Neural cell (in vitro differentiated cells): Measurements from ENCODE around the gene DNM1. TPM values are rescaled to one million over a fixed set of nuclear protein-coding genes. Genes with fewer than 3 reads are reported as not detected.

Experiments used
- H2AFZ ChIP-seq: fragments of 200-600, 300-800 bp; sonication (generic), shearing (Covaris generic); 2 replicates; pipeline ENCODE4 v1.6.0; 2014; ENCODE audit warnings: low read depth, mild to moderate bottlenecking, antibody characterized with exemption, low read length, moderate library complexity
- H3F3A ChIP-seq: fragments of 200-600 bp; shearing (Covaris generic); 2 replicates; pipeline ENCODE4 v1.6.1; 2016; ENCODE audit warnings: mild to moderate bottlenecking, moderate library complexity, mixed read lengths, antibody characterized with exemption, low read length; ENCODE audit not compliant: insufficient read depth, poor library complexity, severe bottlenecking
- H3K27ac ChIP-seq: fragments of 200-600, 300-800 bp; sonication (generic), shearing (Covaris generic); 2 replicates; pipeline ENCODE4 v1.5.1; 2014; ENCODE audit warnings: mild to moderate bottlenecking, low read length, moderate library complexity
- H3K27me3 ChIP-seq: fragments of 300-800, 200-600 bp; sonication (generic), shearing (Covaris generic); 2 replicates; pipeline ENCODE4 v1.6.0; 2014; ENCODE audit warnings: mild to moderate bottlenecking, low read depth, low read length, moderate library complexity; ENCODE audit not compliant: insufficient read depth
- H3K36me3 ChIP-seq: fragments of 300-800, 200-600 bp; sonication (generic), shearing (Covaris generic); 2 replicates; pipeline ENCODE4 v1.5.1; 2014; ENCODE audit warnings: mild to moderate bottlenecking, antibody characterized with exemption, low read length, moderate library complexity; ENCODE audit not compliant: insufficient read depth
- H3K4me2 ChIP-seq: fragments of 300-800, 200-600 bp; sonication (generic), shearing (Covaris generic); 2 replicates; pipeline ENCODE4 v1.6.0; 2014; ENCODE audit warnings: mild to moderate bottlenecking, low read length
- H3K4me3 ChIP-seq: fragments of 300-800, 200-600 bp; sonication (generic), shearing (Covaris generic); 2 replicates; pipeline ENCODE4 v1.5.1; 2014; ENCODE audit warnings: mild to moderate bottlenecking, low read length, moderate library complexity
- H3K79me2 ChIP-seq: fragments of 200-600 bp; shearing (Covaris generic); replicated peaks from 2 replicates; pipeline ENCODE4 v1.6.0; 2014; ENCODE audit warnings: mild to moderate bottlenecking, low read length, moderate library complexity; ENCODE audit not compliant: insufficient read depth
- H3K9ac ChIP-seq: fragments of 300-800, 200-600 bp; sonication (generic), shearing (Covaris generic); 2 replicates; pipeline ENCODE4 v1.6.1; 2016; ENCODE audit warnings: mild to moderate bottlenecking, low read length, mixed read lengths
- H3K9me2 ChIP-seq: fragments of 200-600 bp; shearing (Covaris generic); 2 replicates; pipeline ENCODE4 v1.6.1; 2016; ENCODE audit warnings: mild to moderate bottlenecking, low read length, mixed read lengths; ENCODE audit not compliant: insufficient read depth
- H3K9me3 ChIP-seq: fragments of 200-600, 300-800 bp; sonication (generic), shearing (Covaris generic); 2 replicates; pipeline ENCODE4 v1.6.1; 2016; ENCODE audit warnings: mild to moderate bottlenecking, mixed run types, low read length, moderate library complexity, mixed read lengths
- H4K20me1 ChIP-seq: fragments of 200-600 bp; shearing (Covaris generic); 2 replicates; pipeline ENCODE4 v1.6.1; 2016; ENCODE audit warnings: mild to moderate bottlenecking, mixed run types; ENCODE audit not compliant: insufficient read depth
- CTCF ChIP-seq: fragments of 450-650 bp; IDR thresholded peaks from 2 replicates; pipeline ENCODE4 v1.5.1; 2014; ENCODE audit warnings: antibody characterized with exemption, mild to moderate bottlenecking, moderate library complexity; ENCODE audit not compliant: poor library complexity, severe bottlenecking
- EP300 ChIP-seq: fragments of 450-650 bp; conservative IDR thresholded peaks from 2 replicates; pipeline ENCODE4 v1.6.1; 2014; ENCODE audit warnings: antibody characterized with exemption, mild to moderate bottlenecking, moderate library complexity; ENCODE audit not compliant: poor library complexity, severe bottlenecking
- EZH2 ChIP-seq: fragments of 200-600, 300-800 bp; shearing (Covaris generic), sonication (generic); IDR thresholded peaks from 2 replicates; pipeline ENCODE4 v1.6.1; 2014; ENCODE audit warnings: antibody characterized with exemption, low read length, borderline replicate concordance, mild to moderate bottlenecking; ENCODE audit not compliant: insufficient read depth, poor library complexity, severe bottlenecking
- MXI1 ChIP-seq: fragments of 450-650 bp; conservative IDR thresholded peaks from 2 replicates; pipeline ENCODE4 v1.6.1; 2014; ENCODE audit warnings: antibody characterized with exemption, mild to moderate bottlenecking; ENCODE audit not compliant: poor library complexity, severe bottlenecking
- POLR2AphosphoS5 ChIP-seq: IDR thresholded peaks from 2 replicates; pipeline ENCODE4 v1.6.1; 2012
- RAD21 ChIP-seq: fragments of 450-650 bp; conservative IDR thresholded peaks from 2 replicates; pipeline ENCODE4 v1.6.1; 2014; ENCODE audit warnings: antibody characterized with exemption, mild to moderate bottlenecking, moderate library complexity
- REST ChIP-seq: IDR thresholded peaks from 2 replicates; pipeline ENCODE4 v1.6.1; 2012; ENCODE audit warnings: borderline replicate concordance
- SMC3 ChIP-seq: fragments of 450-650 bp; conservative IDR thresholded peaks from 2 replicates; pipeline ENCODE4 v1.6.1; 2014; ENCODE audit warnings: antibody characterized with exemption, mild to moderate bottlenecking, moderate library complexity; ENCODE audit not compliant: poor library complexity
- polyA plus RNA-seq: library from polyadenylated mRNA; depleted of rRNA; stranded (reverse); fragments of >200 nt; gene quantifications from 2 replicates; pipeline ENCODE4 v1.2.3, GENCODE V29; 2014

Gene DNM1
- polyA plus RNA-seq, 1 donor from 2014 or later: 104 TPM

GRCh38 chr9:128274245-128274644 is 71.1 kb downstream of the DNM1 start:
- H3K9ac ChIP-seq: no peak overlapping the region

GRCh38 chr9:128275198-128276007 is 72.2 kb downstream of the DNM1 start, which contains the start of gene GOLGA2:
TSS of gene GOLGA2 (minus strand) at chr9:128276007. CDS start at chr9:128275976, 31 bp downstream.
- H3F3A ChIP-seq: no peaks in the 10 kb centered on the region
- no peaks in the 10 kb centered on the region for H3K27me3 ChIP-seq
- H3K9ac ChIP-seq: peak within 1 kb of the TSS; percentile 92
- peak within 1 kb of the TSS; percentile 95 for H3K4me3 ChIP-seq
- H3K36me3 ChIP-seq: no peaks in the 10 kb centered on the region
- no peaks in the 10 kb centered on the region for H4K20me1 ChIP-seq
- TF ChIP-seq CTCF (no peak), EZH2 (no peak), EP300 (no peak), POLR2AphosphoS5 (peak; percentile 40), RAD21 (peak; percentile 3)
- H3K4me2 ChIP-seq: peak within 1 kb of the TSS; percentile 98
- peak within 1 kb of the TSS; percentile 63 for H3K27ac ChIP-seq
- no peaks in the 10 kb centered on the region for H3K9me2 ChIP-seq
- H3K79me2 ChIP-seq: peaks cover 15% of the 10 kb centered on the region
- peak within 1 kb of the TSS; percentile 77 for H2AFZ ChIP-seq
- H3K9me3 ChIP-seq: no peaks in the 10 kb centered on the region

More at GRCh38 chr9:128274245-128274644, 71.1 kb downstream of the DNM1 start:
- Histone ChIP-seq H3K9me3 (no peaks in the 10 kb centered on the region), H3K27ac (no peak overlapping the region), H3K4me3 (peak overlapping the region; percentile 95), H2AFZ (no peak overlapping the region), H3K79me2 (peaks cover 15% of the 10 kb centered on the region), H3K36me3 (no peaks in the 10 kb centered on the region), H3K4me2 (peak overlapping the region; percentile 94), H3K27me3 (no peaks in the 10 kb centered on the region), H3F3A (no peaks in the 10 kb centered on the region), H4K20me1 (no peaks in the 10 kb centered on the region), H3K9me2 (no peaks in the 10 kb centered on the region)
- TF ChIP-seq MXI1 (no peak), RAD21 (no peak), EZH2 (no peak), SMC3 (no peak), POLR2AphosphoS5 (no peak), REST (no peak), CTCF (no peak), EP300 (no peak)
